Amniotic stem cell (primary cell): Measurements from ENCODE around the gene SPINK7.

Experiments used
- DNase-seq: peaks from one replicate; lab custom pipeline; 2025; lab: John Stamatoyannopoulos, UW

The SPINK7 gene

GRCh38 chr5:148343603-148344487 lies 31.6 kb downstream of the SPINK7 start:
- DNase-seq = no peak

GRCh38 chr5:148347706-148348105 lies 35.5 kb downstream of the SPINK7 start:
- no peak for DNase-seq

GRCh38 chr5:148352696-148353095 lies 40.5 kb downstream of the SPINK7 start:
- no peak for DNase-seq

DNA sequence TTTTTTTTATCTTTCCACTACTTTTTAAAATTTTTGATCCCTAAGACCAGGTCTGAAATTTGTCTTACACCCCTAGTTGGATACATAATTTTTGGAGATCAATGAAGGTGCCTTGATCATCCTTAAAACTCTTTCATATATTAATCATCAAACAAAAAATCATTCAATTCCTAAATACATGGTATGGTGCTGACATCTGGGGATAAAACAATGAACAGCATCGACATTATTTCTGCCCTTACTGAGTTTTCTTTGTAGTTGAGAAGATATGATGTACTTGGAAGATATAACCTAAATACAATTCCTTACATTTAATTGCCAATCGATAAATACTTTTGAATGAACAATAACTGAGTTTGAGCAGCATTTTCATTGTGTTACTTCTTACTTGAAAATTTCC lies 41.4 kb downstream of the SPINK7 start:
- DNase-seq = no peak

GRCh38 chr5:148364343-148364742 lies 52.1 kb downstream of the SPINK7 start:
- DNase-seq = no peak
